ENCODE measurements around the gene RAB11A. TPM values are rescaled to one million over a fixed set of nuclear protein-coding genes. Genes with fewer than 3 reads are reported as not detected.
A peak's percentile ranks its signal among the peaks of the same experiment; 100 is the strongest.

RAB11A gene
- total RNA-seq, 1 experiment from 2014 or later: 231 TPM

DNA sequence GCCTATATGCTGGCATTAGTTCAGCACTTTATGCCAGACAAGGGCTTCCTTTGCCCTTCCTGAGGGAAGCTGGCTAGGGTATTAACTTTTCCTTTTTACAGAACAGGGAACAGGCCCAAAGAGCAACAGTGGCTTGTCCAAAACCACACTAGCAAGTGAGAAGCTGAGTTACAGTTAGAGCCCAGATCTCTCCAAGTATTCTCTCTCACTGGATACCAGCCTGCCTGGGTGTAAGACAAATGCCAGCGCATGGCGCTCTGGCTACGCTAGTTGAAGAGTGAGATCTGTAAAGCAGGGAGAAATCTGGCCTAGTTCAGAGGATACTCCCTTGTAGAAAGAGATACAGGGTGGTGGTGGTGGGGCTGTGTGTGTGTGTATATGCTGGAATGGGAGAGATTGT, 38.4 kb downstream of the RAB11A start:
- no peak for DNase-seq (ENCODE audit: low read depth)
- in situ Hi-C loops (cut with HindIII; ENCODE audit: low pct_unique_long_range_greater_than_20kb, low sequenced_read_pairs): no loop called here

GRCh38 chr15:65908876-65909275, 39.6 kb downstream of the RAB11A start:
- in situ Hi-C loops (cut with HindIII; ENCODE audit: low pct_unique_long_range_greater_than_20kb, low sequenced_read_pairs): no loop called here

GRCh38 chr15:65909831-65910230, 40.5 kb downstream of the RAB11A start:
- in situ Hi-C loops (cut with HindIII; ENCODE audit: low pct_unique_long_range_greater_than_20kb, low sequenced_read_pairs): no loop called here

More at GRCh38 chr15:65908876-65909275, 39.6 kb downstream of the RAB11A start:
- no peak for DNase-seq (ENCODE audit: low read depth)

DNA sequence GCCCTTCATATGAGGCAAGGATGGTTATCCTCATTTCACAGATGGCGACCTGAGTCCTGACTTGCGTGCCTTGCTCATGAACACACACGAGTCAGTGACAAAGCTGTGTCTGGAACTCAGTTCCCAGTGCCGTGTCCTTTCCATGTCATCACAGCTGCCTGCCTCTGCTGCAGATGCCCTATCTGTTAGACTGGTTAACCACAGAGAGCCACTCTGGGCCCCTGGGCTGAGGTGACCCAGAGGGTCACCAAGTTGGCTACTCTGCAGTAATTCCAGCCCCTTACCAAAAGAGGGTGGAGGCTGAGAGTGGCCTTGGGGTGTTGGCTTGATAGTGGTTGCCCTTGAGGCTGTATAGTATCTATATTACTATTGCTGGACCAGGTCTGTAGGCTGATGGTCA, 41.0 kb downstream of the RAB11A start:
- no peak for DNase-seq (ENCODE audit: low read depth)

More at GRCh38 chr15:65909831-65910230, 40.5 kb downstream of the RAB11A start:
- DNase-seq (ENCODE audit: low read depth): no peak

DNA sequence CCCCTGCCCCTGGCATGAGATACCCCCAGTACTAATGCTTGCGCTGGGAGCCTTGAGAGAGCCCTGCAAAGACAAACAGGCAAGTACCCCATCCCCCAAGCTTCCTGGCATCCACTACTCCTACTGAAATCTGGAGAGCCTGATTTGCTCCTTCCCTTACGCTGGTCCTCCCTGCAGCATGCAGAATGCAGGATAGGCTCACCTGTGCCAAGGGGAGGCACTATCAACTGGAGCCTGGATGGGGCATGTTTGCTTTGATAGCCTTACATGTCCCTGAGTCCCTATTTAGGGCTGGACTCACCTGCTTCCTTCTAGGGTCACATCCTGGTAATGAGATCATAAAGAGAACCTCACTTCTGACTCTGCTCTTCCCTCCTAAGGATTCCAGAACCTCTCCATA, 42.9 kb downstream of the RAB11A start:
- DNase-seq (ENCODE audit: low read depth): no peak
- in situ Hi-C loops (cut with HindIII; ENCODE audit: low pct_unique_long_range_greater_than_20kb, low sequenced_read_pairs): no loop called here

More for the DNA sequence above, 41.0 kb downstream of the RAB11A start:
- in situ Hi-C loops (cut with HindIII; ENCODE audit: low pct_unique_long_range_greater_than_20kb, low sequenced_read_pairs): no loop called here

- in situ Hi-C loops (cut with HindIII; ENCODE audit: low pct_unique_long_range_greater_than_20kb, low sequenced_read_pairs): no loop called here
- no peak for DNase-seq (ENCODE audit: low read depth)
Observed at GRCh38 chr15:65913631-65914199, 44.4 kb downstream of the RAB11A start.

DNA sequence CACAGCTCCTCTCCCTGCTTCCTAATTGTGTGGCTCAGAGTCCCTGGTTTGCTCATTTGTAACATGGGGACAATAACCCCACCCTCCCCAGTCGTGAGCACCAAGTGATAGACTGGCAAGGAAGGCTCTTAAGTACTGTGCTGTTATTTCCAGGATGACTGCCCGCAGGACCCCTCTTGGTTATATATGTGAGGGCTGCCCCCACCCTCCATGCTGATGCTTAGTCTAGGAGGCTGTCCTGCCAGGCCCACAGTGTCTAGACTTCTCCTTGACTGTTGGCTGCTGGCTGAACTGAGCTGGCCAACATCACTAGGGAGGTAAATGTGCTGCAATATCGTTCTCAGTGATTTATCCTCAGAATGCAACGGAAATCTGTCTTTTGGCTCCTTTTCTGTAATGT, 45.1 kb downstream of the RAB11A start:
- in situ Hi-C loops (cut with HindIII; ENCODE audit: low pct_unique_long_range_greater_than_20kb, low sequenced_read_pairs): no loop called here
- DNase-seq (ENCODE audit: low read depth): no peak

DNA sequence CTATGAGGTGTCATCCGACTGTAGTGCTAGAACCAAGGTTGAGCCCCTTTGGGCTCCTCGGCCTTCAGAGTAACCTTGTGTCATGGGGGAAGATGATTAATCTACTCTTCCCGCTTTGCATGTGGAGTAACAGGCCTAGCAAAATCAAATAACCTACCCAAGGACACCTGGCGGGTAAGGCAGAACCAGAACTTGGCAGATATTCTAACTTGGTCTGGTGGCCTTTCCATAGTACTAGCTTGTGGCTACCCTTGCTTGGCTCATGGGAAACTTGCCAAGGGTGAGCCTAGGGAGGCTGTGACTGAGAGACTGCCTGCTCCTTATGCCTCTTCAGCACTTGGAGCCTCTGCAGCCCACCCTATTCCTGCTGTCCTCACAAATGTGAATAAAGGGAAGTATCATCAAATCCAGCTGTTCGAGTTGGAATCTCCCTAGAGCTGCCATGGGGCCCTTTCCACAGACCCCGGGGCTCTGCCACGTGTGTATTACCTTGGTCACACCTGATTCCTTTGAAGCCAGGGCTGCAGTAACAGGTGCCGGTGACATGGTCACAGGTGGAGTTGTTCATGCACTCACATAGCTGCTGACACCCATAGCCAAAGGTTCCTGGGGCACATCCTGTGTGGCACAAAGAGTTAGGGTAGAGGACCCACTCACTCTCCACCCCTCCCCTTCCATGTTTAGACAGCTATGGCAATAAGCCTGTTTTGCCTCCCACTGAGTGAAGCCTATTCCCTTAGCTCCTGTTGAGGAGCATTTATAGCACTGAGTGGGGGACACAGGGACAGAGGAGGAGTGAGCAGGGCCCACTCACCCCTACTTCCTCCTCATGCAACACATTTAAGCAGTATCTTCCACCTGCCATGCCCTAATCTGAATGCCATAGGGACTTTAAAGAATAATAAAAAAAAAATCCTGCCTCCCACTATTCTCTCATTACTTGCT, 46.0 kb downstream of the RAB11A start:
- in situ Hi-C loops (cut with HindIII; ENCODE audit: low pct_unique_long_range_greater_than_20kb, low sequenced_read_pairs): no loop called here
- DNase-seq (ENCODE audit: low read depth): no peak

DNA sequence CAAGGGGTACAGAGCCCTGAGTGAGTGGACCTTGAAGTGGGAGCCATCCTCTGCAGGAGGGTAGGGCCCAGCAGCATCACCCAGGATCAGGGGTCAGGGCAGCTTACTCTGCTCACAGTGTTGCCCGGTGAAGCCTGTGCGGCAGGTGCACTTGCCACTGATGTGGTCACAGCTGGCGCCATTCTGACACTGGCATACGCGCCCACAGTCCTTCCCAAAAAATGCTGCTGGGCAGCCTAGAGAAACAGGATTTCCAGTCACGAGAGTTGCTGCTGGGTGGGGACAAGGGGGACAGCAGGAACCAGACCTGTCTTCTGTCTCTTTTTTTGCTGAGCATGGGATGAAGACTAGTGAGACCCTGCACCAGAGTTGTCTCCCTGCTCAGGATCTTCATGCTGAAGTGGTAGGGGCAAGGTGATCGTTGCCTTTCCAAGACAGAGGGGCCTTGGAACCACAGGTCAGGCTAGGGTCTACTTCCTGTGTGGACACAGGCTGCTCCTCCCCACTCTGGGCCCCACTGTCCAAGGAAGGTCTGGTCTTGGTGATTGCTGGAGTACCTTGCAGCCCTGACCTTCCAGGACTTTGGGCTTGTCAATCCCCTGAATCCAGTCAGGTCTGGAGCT, 46.9 kb downstream of the RAB11A start:
- DNase-seq (ENCODE audit: low read depth): no peak
- in situ Hi-C loops (cut with HindIII; ENCODE audit: low pct_unique_long_range_greater_than_20kb, low sequenced_read_pairs): no loop called here

- in situ Hi-C loops (cut with HindIII; ENCODE audit: low pct_unique_long_range_greater_than_20kb, low sequenced_read_pairs): no loop called here
Observed at GRCh38 chr15:65916664-65917406, 47.5 kb downstream of the RAB11A start.

DNA sequence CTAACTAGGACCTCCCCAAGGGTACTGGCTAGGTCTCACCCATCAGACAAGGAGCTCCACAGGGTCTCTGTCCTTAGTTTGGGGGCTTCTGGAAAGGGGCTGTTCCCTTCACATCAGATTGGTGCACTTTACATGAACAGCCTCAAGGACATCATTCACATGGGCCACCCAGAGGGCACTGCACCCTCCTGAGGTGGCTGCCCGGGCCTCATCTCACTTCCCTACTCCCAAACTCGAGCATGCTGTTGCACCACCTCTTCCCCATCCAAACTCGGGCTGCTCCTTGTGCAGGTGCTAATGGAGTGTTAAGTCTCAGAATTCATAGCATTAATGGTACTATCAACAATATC, 48.1 kb downstream of the RAB11A start:
- in situ Hi-C loops (cut with HindIII; ENCODE audit: low pct_unique_long_range_greater_than_20kb, low sequenced_read_pairs): no loop called here

More at GRCh38 chr15:65916664-65917406, 47.5 kb downstream of the RAB11A start:
- DNase-seq (ENCODE audit: low read depth): peak; percentile 60

GRCh38 chr15:65917936-65918335, 48.6 kb downstream of the RAB11A start:
- in situ Hi-C loops (cut with HindIII; ENCODE audit: low pct_unique_long_range_greater_than_20kb, low sequenced_read_pairs): no loop called here
- DNase-seq (ENCODE audit: low read depth): no peak

More for the DNA sequence above, 48.1 kb downstream of the RAB11A start:
- no peak for DNase-seq (ENCODE audit: low read depth)

GRCh38 chr15:65918357-65918920, 49.1 kb downstream of the RAB11A start:
- no peak for DNase-seq (ENCODE audit: low read depth)
- in situ Hi-C loops (cut with HindIII; ENCODE audit: low pct_unique_long_range_greater_than_20kb, low sequenced_read_pairs): no loop called here

DNA sequence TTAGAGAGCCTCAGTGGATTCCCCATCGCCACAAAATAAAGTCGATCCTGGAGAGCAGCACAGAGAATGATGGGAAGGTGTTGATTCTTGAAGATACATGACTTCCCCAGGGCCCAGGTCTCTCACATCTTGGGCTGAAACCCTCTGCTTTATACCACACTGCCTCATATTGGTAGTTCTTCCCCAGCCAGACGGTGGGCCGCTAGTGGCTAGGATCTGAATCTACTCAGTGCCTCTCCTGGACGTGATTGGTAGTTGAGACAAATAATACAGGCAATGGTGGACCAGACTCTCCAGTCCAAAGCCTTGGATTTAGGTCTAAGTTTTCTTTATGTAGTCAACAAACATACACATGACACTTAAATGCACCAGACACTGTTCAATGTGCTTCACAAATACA, 49.7 kb downstream of the RAB11A start:
- DNase-seq (ENCODE audit: low read depth): no peak
- in situ Hi-C loops (cut with HindIII; ENCODE audit: low pct_unique_long_range_greater_than_20kb, low sequenced_read_pairs): no loop called here

DNA sequence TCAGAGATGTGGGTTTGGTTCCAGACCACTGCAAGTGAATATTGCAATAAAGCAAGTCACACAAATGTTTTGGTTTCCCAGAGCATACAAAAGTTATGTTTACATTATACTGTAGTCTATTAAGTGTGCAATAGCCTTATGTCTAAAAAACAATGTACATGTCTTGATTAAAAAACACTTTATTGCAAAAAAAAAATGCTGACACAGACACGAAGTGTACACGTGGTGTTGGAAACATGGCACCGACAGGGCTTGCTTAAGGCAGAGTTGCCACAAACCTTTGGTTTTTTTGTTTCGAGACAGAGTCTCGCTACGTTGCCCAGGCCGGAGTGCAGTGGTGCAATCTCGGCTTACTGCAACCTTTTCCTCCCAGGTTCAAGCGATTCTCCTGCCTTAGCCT, 50.1 kb downstream of the RAB11A start:
- no peak for DNase-seq (ENCODE audit: low read depth)
- in situ Hi-C loops (cut with HindIII; ENCODE audit: low pct_unique_long_range_greater_than_20kb, low sequenced_read_pairs): no loop called here

GRCh38 chr15:65920121-65920520, 50.8 kb downstream of the RAB11A start:
- in situ Hi-C loops (cut with HindIII; ENCODE audit: low pct_unique_long_range_greater_than_20kb, low sequenced_read_pairs): no loop called here
- no peak for DNase-seq (ENCODE audit: low read depth)

- in situ Hi-C loops (cut with HindIII; ENCODE audit: low pct_unique_long_range_greater_than_20kb, low sequenced_read_pairs): no loop called here
- DNase-seq (ENCODE audit: low read depth): no peak
Observed at GRCh38 chr15:65920825-65921309, 51.6 kb downstream of the RAB11A start.

- no peak for DNase-seq (ENCODE audit: low read depth)
- in situ Hi-C loops (cut with HindIII; ENCODE audit: low pct_unique_long_range_greater_than_20kb, low sequenced_read_pairs): no loop called here
Observed at GRCh38 chr15:65921780-65922179, 52.5 kb downstream of the RAB11A start.
